Suprapubic skin (tissue), 4 donors: ENCODE results near the gene RNF40. TPM values are rescaled to one million over a fixed set of nuclear protein-coding genes. Genes with fewer than 3 reads are reported as not detected.
"Not testable (repeated sequence)": the region's sequence is repeated elsewhere in the genome, so short reads cannot be mapped to it uniquely, and the experiment has no call there.

ENCODE experiments used
- DNase-seq, 2 donors: peaks; one replicate each; pipeline ENCODE4 v3.0.0-alpha.2; 2019; ENCODE audit warnings: low spot score in 2 of 2
- H3K27ac ChIP-seq: fragments of 200-600 bp; sonication (generic); one replicate; pipeline ENCODE4 v1.5.1; 2019
- H3K27me3 ChIP-seq: fragments of 200-600 bp; sonication (generic); one replicate; pipeline ENCODE4 v1.5.1; 2019
- H3K36me3 ChIP-seq: fragments of 200-600 bp; sonication (generic); one replicate; pipeline ENCODE4 v1.5.1; 2019
- H3K4me1 ChIP-seq: fragments of 200-600 bp; sonication (generic); one replicate; pipeline ENCODE4 v1.5.1; 2019
- H3K4me3 ChIP-seq: fragments of 200-600 bp; sonication (generic); one replicate; pipeline ENCODE4 v1.5.1; 2019; ENCODE audit warnings: mild to moderate bottlenecking
- H3K9me3 ChIP-seq: fragments of 200-600 bp; sonication (generic); one replicate; pipeline ENCODE4 v1.5.1; 2019
- EP300 ChIP-seq: sonication (generic); formaldehyde crosslinking; IDR thresholded peaks from one replicate; pipeline ENCODE4 v1.6.1; 2017; ENCODE audit warnings: antibody characterized with exemption
- POLR2A ChIP-seq, 2 donors: fragments of 450-650 bp; IDR thresholded peaks; one replicate each; pipeline ENCODE4 v1.6.1; 2017; ENCODE audit warnings: antibody characterized with exemption in 2 of 2, mild to moderate bottlenecking in 2 of 2, moderate library complexity in 2 of 2
- POLR2AphosphoS5 ChIP-seq, 3 donors: sonication (generic); formaldehyde crosslinking; IDR thresholded peaks; one replicate each; pipeline ENCODE4 v1.6.1; 2017; ENCODE audit warnings: antibody characterized with exemption in 3 of 3
- WGBS: methylation state at CpG from one replicate; pipeline ENCODE4 v1.1.5; 2018; 5-methylcytosine and 5-hydroxymethylcytosine counted together
- total RNA-seq, 4 donors: library from RNA; depleted of rRNA; stranded (reverse); fragments of >200 nt; gene quantifications; one replicate each; pipeline ENCODE4 v1.1.0, GENCODE V29; 2016
- TF ChIP-seq, protein P1 (sequence below), 2 donors: fragments of 200-600 bp in 1 of 2; fragments of 450-650 bp in 1 of 2; sonication (generic) in 1 of 2; IDR thresholded peaks; one replicate each; pipeline ENCODE4 v1.5.1; 2016 to 2019; ENCODE audit warnings: antibody characterized with exemption in 2 of 2, mild to moderate bottlenecking in 1 of 2, moderate library complexity in 1 of 2

Gene RNF40
- total RNA-seq, 4 donors from 2014 or later: 65.6 to 89.7 (median 76.5) TPM

DNA sequence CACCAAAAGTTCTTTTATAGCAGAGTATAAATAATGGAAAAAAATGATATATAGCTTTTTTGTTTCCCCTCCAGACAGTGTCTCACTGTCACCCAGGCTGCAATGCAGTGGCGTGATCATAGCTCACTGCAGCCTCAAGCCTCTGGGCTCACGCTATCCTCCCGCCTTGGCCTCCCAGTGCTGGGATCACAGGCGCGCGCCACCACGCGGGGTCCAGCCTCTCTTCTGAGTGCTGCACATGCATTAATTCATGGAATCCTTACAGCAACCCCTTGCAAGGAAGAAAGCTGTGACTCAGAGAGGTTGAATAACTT, 42.9 kb downstream of the RNF40 start:
- no peak for DNase-seq
- 27% methylated on average over 8 of the region's 8 CpGs for WGBS
- TF ChIP-seq, protein P1, sequence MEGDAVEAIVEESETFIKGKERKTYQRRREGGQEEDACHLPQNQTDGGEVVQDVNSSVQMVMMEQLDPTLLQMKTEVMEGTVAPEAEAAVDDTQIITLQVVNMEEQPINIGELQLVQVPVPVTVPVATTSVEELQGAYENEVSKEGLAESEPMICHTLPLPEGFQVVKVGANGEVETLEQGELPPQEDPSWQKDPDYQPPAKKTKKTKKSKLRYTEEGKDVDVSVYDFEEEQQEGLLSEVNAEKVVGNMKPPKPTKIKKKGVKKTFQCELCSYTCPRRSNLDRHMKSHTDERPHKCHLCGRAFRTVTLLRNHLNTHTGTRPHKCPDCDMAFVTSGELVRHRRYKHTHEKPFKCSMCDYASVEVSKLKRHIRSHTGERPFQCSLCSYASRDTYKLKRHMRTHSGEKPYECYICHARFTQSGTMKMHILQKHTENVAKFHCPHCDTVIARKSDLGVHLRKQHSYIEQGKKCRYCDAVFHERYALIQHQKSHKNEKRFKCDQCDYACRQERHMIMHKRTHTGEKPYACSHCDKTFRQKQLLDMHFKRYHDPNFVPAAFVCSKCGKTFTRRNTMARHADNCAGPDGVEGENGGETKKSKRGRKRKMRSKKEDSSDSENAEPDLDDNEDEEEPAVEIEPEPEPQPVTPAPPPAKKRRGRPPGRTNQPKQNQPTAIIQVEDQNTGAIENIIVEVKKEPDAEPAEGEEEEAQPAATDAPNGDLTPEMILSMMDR (IDR thresholded peaks at IDR 0.05): no peak
- TF ChIP-seq POLR2AphosphoS5 (IDR thresholded peaks at IDR 0.05): no peak
- TF ChIP-seq POLR2A (IDR thresholded peaks at IDR 0.05): no peak
- TF ChIP-seq EP300: no peak
- Histone ChIP-seq H3K4me3 (peak overlapping the region; percentile 63), H3K4me1 (peaks cover 21% of the 10 kb centered on the region), H3K9me3 (no peaks in the 10 kb centered on the region), H3K27me3 (no peaks in the 10 kb centered on the region), H3K27ac (peak overlapping the region; percentile 85), H3K36me3 (no peaks in the 10 kb centered on the region)

DNA sequence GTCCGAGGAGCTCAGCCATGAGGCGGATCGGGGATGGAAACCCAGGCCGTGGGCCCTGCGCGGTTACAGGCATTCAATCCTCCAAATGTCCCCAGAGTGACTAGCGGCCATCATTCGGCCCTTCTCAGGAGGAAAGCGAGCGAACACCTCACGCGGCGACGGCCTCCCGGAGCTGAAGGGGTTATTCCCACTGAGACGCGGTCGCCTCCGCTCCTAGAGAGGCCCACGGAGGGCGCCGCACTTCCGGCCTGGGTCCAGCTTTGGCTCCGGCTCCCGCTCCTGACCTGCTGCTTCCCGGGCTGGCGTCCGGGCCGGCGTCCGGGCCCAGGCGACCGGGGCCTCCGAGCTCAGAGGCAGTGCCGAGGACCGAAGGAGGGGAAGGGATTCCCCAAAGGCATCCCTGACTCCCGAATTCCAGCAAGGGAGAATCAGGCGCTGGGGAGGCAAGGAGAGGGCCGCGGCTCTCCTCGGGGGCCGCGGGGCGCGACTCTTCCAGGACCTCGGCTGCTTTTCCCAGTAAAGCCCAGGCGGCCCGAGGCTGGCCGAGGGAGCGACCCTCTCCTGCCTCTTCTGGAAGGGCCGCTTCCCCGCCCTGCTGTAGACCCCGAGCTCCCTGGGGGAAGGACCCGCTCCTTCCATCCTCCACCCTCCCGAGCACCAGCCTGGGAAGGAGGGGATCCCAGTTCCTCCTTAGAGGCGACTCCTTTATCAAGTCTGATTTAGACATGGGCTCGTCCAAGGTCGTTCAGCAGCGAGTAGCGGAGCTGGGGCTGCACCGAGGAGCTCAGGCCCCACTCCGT, 43.4 kb downstream of the RNF40 start:
- 2% methylated on average over 24 of the region's 62 CpGs for WGBS
- peak; percentile 90 to 96 for DNase-seq
- H3K27me3 ChIP-seq: no peaks in the 10 kb centered on the region
- H3K9me3 ChIP-seq: no peaks in the 10 kb centered on the region
- H3K27ac ChIP-seq: peak overlapping the region; percentile 85
- H3K4me1 ChIP-seq: peaks cover 21% of the 10 kb centered on the region
- H3K36me3 ChIP-seq: no peaks in the 10 kb centered on the region
- peak overlapping the region; percentile 63 for H3K4me3 ChIP-seq
- TF ChIP-seq POLR2A (IDR thresholded peaks at IDR 0.05) (peak in 1 of 2 donors; percentile 77), POLR2AphosphoS5 (IDR thresholded peaks at IDR 0.05) (peak; percentile 28 to 85 (median 63)), EP300 (no peak)
- TF ChIP-seq, protein P1 (IDR thresholded peaks at IDR 0.05): no peak

DNA sequence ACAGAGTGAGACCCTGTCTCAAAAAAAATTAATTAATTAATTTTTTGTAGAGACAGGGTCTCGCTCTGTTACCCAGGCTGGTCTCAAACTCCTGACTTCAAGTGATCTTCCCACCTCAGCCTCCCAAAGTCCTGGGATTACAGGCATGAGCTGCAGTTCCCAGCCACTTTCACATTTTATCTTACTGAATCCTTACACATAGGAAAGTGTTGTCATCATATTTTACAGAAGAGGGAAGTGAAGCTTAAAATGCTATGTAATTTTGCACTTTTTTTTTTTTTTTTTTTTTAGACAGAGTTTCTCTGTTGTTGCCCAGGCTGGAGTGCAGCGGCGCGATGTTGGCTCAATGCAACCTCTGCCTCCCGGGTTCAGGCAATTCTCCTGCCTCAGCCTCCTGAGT, 46.0 kb downstream of the RNF40 start:
- DNase-seq: no peak
- 90% methylated on average over 5 of the region's 5 CpGs for WGBS
- TF ChIP-seq, protein P1 (IDR thresholded peaks at IDR 0.05): no peak
- TF ChIP-seq EP300: no peak
- no peak for TF ChIP-seq POLR2A (IDR thresholded peaks at IDR 0.05)
- no peak for TF ChIP-seq POLR2AphosphoS5 (IDR thresholded peaks at IDR 0.05)
- no peak overlapping the region for H3K27ac ChIP-seq
- no peaks in the 10 kb centered on the region for H3K36me3 ChIP-seq
- H3K4me1 ChIP-seq: peaks cover 21% of the 10 kb centered on the region
- H3K9me3 ChIP-seq: no peaks in the 10 kb centered on the region
- no peaks in the 10 kb centered on the region for H3K27me3 ChIP-seq
- H3K4me3 ChIP-seq: no peak overlapping the region

DNA sequence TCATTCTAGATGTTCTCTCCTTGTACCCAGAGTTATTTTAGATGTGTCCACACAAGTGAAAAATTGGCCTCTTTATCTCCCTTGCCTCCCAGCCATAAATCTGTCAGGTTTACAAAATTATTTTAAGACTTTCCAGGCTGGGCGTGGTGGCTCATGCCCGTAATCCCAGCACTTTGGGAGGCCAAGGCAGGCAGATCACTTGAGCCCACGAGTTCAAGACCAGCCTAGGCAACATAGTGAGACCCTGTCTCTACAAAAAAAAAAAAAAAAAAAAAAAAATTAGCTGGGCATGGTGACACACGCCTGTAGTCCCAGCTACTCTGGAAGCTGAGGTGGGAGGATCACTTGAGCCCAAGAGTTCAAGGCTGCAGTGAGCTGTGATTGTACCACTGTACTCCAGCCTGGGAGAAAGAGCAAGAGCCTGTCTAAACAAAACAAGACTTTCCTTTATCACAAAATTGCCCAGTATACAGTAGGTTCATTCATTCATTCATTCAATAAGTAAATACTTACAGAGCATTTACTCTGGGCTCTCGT, 46.8 kb downstream of the RNF40 start:
- H3K4me3 ChIP-seq, H3K36me3 ChIP-seq, DNase-seq, H3K9me3 ChIP-seq, H3K27me3 ChIP-seq, H3K27ac ChIP-seq: not testable (repeated sequence)
- peaks cover 28% of the 10 kb centered on the region for H3K4me1 ChIP-seq
- 41% methylated on average over 5 of the region's 5 CpGs for WGBS

DNA sequence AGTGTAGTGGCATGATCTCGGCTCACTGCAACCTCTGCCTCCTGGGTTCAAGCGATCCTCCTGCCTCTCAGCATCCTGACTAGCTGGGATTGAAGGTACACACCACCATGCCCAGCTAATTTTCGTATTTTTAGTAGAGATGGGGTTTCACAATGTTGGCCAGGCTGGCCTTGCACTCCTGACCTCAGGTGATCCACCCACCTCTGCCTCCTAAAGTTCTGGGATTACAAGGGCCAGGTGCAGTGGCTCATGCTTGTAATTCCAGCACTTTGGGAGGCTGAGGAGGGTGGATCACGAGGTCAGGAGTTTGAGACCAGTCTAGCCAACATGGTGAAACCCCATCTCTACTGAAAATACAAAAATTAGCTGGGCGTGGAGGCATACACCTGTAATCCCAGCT, 47.6 kb downstream of the RNF40 start:
- WGBS: 86% methylated on average over 5 of the region's 5 CpGs

DNA sequence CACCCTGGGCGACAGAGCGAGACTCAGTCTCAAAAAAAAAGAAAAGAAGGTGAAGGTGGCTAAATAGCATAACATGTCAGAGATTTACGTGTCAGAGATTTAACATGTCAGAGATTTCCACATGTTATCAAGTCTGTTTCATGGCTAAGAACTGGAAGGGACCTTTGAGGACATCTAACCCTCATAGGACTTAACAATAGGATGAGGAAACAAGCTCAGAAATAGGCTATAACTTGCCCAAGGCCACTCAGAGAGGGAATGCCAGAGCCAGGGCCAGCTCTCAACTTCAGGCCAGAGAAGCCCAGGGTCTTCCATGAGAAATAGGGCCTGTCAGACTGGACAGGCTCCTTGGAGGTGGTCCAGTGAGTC, 51.7 kb downstream of the RNF40 start:
- no peaks in the 10 kb centered on the region for H3K9me3 ChIP-seq
- no peaks in the 10 kb centered on the region for H3K36me3 ChIP-seq
- no peak for DNase-seq
- TF ChIP-seq EP300 (peak; percentile 51), POLR2AphosphoS5 (IDR thresholded peaks at IDR 0.05) (no peak), POLR2A (IDR thresholded peaks at IDR 0.05) (no peak)
- TF ChIP-seq, protein P1 (IDR thresholded peaks at IDR 0.05): no peak
- H3K27me3 ChIP-seq: no peaks in the 10 kb centered on the region
- 93% methylated on average over 3 of the region's 3 CpGs for WGBS
- peak overlapping the region; percentile 54 for H3K4me3 ChIP-seq
- H3K4me1 ChIP-seq: peaks cover 15% of the 10 kb centered on the region
- H3K27ac ChIP-seq: peak overlapping the region; percentile 80

More for the DNA sequence above, 47.6 kb downstream of the RNF40 start:
- not testable (repeated sequence) for H3K27me3 ChIP-seq, DNase-seq, H3K9me3 ChIP-seq, H3K27ac ChIP-seq, H3K4me3 ChIP-seq, H3K36me3 ChIP-seq
- peaks cover 35% of the 10 kb centered on the region for H3K4me1 ChIP-seq
